OCI-LY7 (cell line): ENCODE data around the gene COMMD1.

ENCODE experiments used
- EZH2phosphoT487 ChIP-seq: fragments of 200-600 bp; sonication (generic); IDR thresholded peaks from 2 replicates; pipeline ENCODE4 v1.6.1; 2018; ENCODE audit warnings: low read depth, borderline replicate concordance, mild to moderate bottlenecking, mixed run types, antibody characterized with exemption, low read length, moderate library complexity, mixed read lengths
- TF ChIP-seq, protein P1 (sequence below): fragments of 200-600 bp; sonication (generic); conservative IDR thresholded peaks from 2 replicates; pipeline ENCODE4 v1.5.1; 2014; ENCODE audit warnings: mild to moderate bottlenecking, antibody characterized with exemption, low read length, moderate library complexity, mixed read lengths

- TF ChIP-seq, protein P1, sequence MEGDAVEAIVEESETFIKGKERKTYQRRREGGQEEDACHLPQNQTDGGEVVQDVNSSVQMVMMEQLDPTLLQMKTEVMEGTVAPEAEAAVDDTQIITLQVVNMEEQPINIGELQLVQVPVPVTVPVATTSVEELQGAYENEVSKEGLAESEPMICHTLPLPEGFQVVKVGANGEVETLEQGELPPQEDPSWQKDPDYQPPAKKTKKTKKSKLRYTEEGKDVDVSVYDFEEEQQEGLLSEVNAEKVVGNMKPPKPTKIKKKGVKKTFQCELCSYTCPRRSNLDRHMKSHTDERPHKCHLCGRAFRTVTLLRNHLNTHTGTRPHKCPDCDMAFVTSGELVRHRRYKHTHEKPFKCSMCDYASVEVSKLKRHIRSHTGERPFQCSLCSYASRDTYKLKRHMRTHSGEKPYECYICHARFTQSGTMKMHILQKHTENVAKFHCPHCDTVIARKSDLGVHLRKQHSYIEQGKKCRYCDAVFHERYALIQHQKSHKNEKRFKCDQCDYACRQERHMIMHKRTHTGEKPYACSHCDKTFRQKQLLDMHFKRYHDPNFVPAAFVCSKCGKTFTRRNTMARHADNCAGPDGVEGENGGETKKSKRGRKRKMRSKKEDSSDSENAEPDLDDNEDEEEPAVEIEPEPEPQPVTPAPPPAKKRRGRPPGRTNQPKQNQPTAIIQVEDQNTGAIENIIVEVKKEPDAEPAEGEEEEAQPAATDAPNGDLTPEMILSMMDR, result no peak
- no peak for TF ChIP-seq EZH2phosphoT487
Observed at GRCh38 chr2:62034715-62035114, 129.2 kb downstream of the COMMD1 start.
